HG03139 (cell line): Measurements from ENCODE around the gene TOP2B.

Source experiments
- ATAC-seq: cut with Tn5 transposase; IDR thresholded peaks from one replicate; pipeline ENCODE4 v1.9.1; 2021; ENCODE audit not compliant: unreplicated experiment

TOP2B gene

DNA sequence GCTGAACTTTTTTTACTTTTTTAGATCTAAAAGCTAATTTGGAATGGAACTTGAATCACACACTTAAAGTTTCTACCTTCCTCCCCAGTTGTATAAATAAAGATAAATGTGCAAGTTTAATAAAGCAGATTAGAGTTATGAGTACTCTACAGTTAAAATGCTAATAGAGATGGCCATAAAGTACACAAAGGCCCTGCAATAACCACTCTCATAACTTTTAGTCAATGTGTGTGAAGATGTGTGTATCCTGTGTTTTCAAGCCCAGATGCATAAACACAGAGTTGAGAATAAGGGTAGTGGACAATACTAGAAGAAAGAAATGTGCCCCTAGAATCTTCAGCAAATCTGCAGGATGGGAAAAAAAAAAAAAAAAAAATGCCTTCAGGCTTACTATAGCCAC, 45.3 kb downstream of the TOP2B start:
- no peak for ATAC-seq

DNA sequence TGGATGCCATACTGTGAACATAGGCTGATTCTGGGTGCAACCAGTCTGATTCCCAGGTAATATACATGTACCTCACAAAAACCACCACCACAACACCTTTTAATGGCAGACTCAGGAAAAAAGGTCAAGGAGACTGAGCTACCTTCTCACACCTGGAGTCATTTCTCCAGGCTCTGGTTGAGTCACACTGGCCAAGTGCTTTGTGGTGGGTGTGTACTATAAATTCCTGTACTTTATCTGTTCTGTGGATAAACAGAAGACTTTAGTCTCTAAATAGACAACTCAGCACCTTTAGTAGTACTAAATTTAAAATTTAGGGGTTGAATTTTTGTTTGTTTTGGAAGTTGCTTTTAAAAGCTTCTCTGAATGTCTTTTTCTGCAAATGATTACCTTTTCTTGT, 46.7 kb downstream of the TOP2B start:
- no peak for ATAC-seq

DNA sequence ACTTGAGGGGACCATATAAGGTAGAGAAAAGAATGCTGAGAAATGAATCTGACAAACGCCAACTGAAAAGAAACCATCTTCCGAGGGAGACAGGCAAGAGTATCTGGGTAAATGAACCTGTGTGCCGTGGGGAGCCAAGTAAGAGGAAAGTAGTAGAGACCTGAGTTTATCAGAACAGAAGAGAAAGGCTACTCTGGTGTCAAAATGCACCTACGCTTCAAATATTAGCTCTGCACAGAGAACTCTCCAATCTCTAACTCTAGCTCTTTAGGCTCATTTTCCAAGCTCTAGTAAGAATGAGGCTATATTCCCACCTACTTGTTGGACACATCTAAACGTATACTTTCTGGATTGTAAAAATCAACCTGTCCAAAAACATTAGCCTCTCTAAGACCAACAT, 53.5 kb downstream of the TOP2B start:
- no peak for ATAC-seq

DNA sequence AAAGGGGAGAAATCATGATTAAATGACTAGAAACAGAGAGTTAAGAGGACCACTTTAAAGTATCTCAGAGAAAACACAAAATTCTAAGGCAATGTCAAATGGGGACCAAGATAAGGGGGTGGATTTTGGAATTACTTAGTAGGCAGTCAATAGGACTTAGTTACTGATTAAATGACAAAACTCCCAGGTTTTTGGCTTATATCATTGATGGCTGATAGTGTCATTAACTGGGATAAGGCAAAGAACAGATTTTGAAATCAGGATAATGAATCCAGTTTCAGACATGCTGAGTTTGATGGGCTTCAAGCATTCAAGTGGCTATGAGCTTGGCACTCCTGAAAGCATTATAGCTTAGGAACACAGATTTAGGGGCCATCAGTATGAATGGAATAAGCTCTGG, 53.9 kb downstream of the TOP2B start:
- ATAC-seq, result no peak

DNA sequence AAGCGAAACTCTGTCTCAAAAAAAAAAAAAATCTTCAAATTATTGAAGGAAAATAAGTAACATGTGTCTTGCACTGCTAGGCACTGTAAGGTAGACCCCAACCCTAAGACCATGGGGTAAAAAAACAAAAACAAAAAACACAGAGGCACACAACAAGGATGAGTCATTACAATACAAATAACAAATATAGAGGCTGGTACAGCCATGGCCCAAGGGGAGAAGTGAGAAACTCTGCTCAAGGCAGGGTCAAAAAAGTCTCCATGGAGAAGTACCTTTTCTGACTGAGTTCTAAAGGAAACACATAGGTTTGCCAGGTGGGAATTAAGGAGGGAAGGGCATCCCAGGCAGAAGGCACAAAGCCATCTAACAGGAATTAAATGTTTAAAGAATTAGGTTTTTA, 54.5 kb downstream of the TOP2B start:
- ATAC-seq, result no peak

DNA sequence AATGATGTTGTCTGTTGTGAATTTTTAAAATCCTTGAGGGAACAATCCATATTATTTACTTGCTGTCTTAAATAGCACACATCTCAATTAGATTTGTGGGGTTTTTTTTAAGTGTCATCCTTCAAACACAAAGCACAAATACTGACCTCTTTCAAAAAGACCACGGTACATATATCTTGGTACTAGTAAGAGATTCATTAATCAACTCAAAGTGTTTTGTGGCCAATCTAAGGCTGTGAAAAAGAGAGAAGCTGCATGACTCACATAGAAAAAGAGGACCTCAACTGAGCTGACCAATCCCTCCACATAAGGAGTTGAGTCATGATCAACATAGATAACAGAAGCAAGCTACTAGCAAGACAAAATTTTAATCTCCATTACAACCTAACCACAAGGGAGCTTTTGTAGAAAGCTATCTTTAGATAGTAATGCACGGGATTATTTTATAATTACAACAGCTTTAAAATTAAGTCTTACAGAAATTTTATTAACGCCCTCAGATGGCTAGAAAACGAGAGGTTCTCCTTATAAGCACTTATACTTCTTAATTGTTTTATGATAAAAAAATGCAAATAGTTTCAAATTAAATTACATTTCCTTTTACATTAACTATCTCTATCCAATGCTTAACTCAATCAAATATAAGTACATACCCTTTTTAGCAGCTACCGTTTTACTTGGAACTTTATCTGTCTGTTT, 60.5 kb downstream of the TOP2B start:
- no peak for ATAC-seq

DNA sequence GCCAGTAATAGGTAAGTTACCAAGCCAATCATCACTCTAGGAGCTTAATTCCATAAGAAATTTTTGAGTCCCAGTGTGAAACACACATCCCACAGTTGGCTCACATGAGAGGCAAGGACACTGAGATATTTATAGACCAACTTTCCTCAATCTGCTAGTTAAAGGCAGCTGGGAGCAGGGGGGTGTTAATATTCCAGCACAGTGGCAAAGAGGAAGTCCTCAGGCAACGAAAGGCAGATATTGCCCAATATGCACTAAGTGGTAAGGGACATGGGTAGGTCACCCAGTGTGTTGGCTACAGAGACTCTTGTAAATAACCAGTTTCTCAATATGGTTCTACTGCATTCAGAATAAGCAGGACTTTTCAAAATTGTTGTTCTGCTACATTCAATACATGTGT, 61.0 kb downstream of the TOP2B start:
- no peak for ATAC-seq

DNA sequence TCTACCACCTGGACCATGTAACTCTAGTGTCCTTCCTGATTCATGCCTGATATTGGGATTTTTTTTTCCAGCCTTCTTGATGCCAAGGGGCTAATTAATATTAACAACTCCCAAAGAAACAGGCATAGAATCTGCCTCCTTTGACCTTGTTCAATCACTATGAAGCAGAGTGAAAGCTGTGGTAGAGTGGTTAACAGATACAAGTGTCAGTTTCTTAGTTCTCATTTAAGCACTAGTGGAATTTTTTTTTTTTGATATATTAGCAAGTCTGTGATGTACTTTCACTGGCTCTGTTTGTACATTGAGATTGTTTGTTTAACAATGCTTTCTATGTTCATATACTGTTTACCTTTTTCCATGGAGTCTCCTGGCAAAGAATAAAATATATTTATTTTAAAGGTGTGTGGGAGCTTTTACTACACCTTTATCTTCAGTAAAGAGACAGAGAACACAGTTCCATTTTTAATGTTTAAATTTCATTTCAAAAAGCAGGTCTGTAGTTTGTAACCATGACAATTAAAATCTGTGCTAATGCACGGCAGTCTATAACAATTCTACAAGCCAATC, 67.1 kb downstream of the TOP2B start:
- ATAC-seq, result no peak

DNA sequence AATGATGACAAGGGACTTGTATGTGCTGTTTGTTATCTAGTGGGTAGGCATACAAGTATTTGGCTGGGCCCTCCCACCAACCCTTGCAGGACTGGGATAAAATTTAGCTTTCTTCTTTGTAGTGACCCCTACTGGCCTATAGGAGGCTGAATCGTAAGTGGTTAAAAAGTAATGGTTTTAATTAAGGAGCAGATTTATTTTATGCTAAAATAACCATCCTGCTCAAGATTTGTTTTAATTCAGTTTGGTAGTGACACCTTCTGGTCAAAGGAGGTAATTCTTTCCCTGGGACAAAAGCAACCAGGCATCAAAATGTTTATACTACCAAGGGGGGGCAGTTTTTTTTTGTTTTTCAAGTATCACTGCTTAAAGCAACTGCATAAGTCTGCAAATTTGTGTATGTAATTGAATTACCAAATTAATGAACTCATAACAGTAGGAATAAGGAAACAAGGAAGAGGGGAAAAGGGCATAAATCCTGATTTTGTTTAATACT, 70.7 kb downstream of the TOP2B start:
- peak; percentile 42 for ATAC-seq

DNA sequence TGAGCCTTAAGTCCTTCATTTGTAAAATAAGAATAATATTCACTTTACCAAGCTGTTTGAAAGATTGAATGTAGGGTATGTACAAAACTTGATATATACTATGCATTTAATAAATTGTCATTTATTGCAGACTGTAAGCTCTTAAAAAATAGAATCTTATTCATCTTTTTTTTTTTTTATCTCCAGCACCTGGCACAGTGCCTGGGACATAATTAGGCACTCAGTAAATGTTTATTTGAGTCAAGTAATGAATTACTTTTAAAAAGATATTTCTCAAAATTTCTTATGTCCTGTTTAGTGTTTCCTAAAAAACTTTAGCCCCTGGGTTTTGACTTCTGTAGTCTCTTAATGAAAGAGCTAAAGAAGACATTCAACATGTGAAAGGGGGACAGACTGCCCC, 71.7 kb downstream of the TOP2B start:
- ATAC-seq, result no peak

DNA sequence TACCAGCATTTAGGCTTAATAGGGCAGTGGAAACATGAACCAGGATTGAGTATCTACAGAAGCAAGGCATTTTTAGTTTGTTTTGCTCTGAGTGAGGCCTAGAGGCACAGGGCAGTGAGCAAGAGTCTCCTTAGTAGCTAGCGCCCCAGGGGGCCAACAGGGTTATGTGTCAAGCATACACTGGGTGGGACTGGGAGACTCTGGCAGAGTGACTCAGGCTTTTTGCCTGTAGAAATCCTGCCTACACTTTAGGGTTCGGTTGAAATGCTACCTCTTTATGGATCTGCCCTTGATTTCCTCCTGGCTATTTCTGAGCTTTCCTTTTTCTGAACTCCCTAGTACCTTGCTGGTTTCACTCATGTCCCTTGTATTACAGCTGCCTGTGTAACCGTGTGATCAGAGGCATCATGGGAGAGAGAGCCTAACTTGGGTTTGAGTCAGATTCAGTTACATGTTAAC, 72.2 kb downstream of the TOP2B start:
- peak; percentile 39 for ATAC-seq

DNA sequence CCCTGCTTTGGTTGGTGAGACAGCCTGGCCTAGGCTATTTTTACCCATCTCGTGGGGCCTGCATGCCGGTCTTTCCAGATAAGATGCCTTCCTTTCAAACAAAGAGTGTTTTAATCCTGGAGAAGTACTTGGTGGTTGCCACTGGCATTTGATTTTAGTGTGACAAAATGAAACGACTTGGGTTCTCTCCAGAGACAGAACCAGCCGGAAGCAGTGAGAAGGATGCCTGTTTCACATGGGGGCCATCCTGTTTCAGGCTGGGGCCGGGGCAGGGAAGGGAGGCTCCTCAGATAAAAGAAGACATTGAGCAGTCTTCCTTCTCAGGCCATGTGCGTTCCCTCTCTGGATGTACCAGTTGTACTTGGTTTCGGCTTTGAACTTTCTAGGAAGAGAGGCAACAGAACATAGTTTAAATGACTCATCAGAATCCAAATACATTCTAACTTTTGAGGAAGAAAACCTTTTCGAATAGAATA, 74.9 kb downstream of the TOP2B start:
- no peak for ATAC-seq

DNA sequence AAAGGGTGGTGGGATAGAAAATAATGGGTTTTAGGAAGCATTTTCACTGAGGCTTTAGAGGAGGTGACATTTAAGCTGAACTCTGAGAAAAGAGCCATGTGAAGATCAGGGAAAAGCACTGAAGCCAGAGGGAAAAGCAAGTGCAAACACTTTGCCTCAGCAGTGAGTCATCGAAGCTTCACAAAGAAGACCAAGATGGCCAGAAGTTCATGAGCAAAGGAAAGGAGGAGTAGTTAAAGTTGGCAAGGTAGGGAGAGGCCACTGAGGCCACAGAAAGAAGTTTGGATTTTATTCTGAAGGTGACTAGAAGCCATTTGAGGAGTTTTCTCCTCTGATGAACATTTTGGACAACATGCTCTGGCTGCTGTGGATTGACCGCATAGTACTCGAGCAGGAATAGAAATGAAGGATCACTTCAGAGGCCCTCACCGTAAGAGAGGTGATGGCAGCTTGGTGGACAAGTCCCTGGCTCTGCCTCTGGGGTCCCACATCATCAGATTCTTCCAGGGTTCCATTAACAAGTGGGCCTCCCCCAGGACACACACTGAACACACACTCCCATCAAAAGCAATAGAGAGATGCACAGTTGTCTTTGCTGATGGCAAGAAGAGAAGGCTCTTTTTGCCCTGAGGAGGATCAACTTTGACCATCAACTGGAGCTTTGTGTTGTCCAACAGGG, 75.5 kb downstream of the TOP2B start:
- ATAC-seq, result no peak

DNA sequence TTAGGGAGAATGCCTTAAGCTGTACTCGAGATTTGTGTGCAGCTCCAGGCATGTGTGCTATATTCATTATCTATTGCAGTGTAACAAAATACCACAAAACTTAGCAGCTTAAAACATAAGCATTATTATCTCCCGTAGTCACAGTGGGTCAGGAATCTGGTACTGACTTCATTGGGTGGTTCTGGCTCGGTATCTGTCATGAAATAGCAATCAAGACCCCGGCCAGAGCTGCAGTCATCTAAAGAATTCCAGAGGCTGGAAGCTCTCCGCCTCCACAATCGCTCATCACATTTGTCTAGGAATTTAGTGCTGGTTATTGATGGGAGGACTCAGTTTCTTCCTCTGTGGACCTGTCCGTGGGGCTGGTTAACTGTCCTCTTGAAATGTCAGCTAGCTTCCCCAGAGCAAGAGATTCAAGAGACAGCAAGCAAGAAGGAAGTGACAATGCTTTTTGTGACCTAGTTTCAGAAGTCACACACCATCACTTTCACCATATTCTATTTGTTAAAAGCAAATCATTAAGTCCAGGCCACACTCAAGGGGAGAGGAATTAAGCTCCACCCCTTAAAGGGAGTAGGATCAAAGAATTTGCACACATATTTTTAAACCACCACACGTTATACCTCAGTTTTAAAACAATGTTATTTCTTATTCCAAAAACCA, 76.1 kb downstream of the TOP2B start:
- ATAC-seq, result no peak

DNA sequence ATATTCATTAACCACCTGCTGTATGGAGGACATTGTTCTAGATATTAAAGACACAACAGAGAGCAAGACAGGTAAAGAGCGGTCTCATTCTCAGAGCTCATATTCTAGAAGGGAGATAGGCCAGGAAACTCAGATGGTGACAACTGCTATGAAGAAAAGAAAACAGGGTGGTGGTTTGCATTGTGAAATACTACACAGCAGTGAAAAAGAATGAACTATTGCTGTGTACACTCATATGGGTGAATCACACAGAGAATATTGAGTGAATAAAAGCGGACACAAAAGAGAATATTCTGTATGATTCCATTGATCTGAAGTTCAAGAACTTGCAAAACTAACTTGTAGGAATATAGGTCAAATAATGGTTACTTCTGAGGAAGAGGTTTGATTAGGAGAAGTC, 76.7 kb downstream of the TOP2B start:
- ATAC-seq, result no peak

DNA sequence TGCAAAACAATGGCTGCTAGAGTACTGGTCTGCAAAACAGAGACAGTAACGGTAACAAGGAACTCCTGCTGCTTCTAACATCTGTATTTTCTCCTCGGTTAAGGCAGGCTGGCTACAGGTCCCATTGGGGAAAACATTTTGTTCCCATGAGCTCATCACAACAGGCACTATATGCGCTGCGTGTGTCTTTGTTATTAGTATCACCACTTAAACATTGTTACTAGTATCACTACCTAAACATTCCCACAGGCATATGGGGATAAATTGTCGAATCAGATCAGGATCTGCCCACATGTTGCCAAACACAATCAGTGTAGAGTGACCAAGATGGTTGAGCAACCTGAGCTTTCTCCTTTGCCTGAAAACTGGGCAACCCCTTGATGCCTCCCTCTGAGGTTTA, 77.2 kb downstream of the TOP2B start:
- no peak for ATAC-seq

DNA sequence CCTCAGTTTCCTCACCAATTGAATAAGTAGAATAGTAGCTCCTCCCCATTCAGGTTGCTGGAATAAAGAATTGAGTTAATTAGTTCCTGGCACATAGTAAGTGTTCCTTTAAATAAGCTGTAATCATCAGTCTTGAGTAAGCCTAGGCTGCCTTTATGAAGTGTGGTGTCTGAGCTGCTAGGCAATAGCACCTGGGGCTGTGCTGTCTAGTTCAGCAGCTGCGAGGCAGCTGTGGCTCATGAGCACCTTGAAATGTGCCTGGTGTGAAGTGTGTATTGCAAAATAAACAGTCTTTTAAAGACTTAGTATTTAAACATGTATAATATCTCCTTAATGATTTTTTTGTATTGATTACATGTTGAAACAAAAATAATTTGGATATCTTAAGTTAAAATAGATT, 77.6 kb downstream of the TOP2B start:
- no peak for ATAC-seq

DNA sequence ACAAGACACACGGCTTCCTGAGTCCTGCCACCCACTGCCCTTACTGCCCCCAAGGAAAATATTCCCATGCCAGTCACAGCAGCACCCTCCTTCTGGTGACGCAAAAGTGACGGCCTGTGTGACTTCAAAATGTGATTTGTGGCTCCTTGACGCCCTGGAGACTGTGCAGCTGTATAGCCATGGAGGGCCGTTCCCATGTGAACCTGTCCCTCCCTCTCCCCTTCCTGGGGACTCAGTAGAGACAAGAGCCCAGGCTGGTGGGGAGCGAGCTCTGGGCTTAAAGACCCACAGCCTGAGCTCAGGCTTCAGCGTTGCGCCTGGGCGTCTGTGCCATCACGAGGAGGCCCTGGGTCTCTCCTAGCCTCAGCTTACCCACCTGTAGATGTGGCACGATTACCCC, 78.2 kb downstream of the TOP2B start:
- ATAC-seq, result no peak

DNA sequence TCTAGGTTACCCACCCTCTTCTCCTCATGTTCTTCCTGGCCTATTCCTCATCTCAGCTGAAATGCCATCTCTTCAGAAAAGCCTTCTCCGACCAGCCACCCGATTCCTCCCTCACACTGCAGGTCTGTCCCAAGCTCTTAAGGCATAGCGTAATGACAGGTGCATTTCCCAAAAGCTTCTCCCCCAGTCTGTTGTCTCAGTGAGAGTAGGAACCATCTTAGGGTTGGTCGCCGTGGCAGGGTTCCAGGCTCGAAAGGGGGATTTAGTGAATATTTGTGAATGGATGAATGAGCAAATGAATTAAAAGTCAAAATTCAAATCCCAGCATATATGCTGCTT, 78.6 kb downstream of the TOP2B start:
- ATAC-seq, result no peak

DNA sequence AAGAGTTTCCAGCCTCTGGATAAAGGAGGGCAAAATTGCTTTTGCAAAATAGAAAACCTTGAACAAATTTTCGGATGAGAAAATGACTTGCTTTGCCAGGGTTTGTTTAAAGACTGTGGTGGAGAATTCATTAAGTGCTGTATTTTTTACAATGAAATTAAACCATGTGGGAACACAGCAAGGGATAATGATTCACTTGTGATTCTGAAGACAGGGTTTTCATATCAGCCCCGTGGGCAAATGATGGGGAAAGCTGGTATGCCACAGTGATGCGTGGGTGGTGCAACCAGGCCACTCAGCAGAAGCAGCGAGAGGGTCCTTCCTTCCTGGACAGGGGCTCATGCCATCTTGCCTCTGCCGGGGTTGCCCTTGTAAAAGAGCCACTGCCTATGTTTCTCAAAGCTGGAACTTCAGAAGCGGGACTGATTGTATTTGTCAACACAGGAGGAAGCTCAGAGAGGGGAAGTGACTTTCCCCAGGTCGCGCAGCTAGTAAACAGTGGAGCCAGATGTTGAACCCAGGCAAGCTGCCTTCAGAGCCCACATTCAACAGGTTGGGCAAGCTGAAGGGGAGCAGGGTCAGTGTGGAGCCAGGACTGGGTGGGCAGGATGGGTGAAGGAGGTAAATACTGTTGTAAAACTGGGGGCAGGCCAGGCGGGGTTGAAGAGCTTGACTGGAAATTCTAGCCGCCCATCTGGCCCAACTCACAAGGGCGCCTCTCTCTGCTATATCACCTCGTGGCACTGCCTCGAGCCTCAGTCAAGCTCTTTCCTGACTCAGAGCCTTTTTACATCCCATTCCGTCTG, 79.1 kb downstream of the TOP2B start:
- ATAC-seq, result no peak
